BJ (cell line): ENCODE results near the gene NFRKB. TPM values are rescaled to one million over a fixed set of nuclear protein-coding genes. Genes with fewer than 3 reads are reported as not detected.

Experiments used
- polyA plus RNA-seq: library from polyadenylated mRNA; depleted of rRNA; stranded (reverse); fragments of >200 nt; gene quantifications from 2 replicates; pipeline ENCODE4 v1.2.3, GENCODE V29; 2011; rRNA removed

The NFRKB gene
- polyA plus RNA-seq, 1 experiment: 11.7 TPM

Other genes with a start within 250 kb of the NFRKB start
- not detected in 2 replicates for gene TMEM45B, start 79.7 kb downstream of the NFRKB start, polyA plus RNA-seq
- 3.4 and 5.5 TPM in 2 replicates for gene PRDM10, start 107.3 kb upstream of the NFRKB start, polyA plus RNA-seq
- gene APLP2, start 174.3 kb upstream of the NFRKB start, polyA plus RNA-seq: 382 and 465 TPM in 2 replicates